ENCODE data around the gene ROM1. TPM values are rescaled to one million over a fixed set of nuclear protein-coding genes. Genes with fewer than 3 reads are reported as not detected.
A peak's percentile ranks its signal among the peaks of the same experiment; 100 is the strongest.

ROM1 gene
- total RNA-seq, 1 experiment from 2014 or later = 1.6 TPM

- peaks cover 34% of the 10 kb centered on the region for H3K4me1 Mint-ChIP-seq (ENCODE audit: low read depth, unreplicated experiment)
- CTCF ChIA-PET = interaction anchor here (0.6 kb wide), 1 partner anchor 40 kb away, joined by 3 read pairs; no protein-coding TSS in a partner anchor
- DNase-seq = peak; percentile 69
- H3K4me3 Mint-ChIP-seq (ENCODE audit: low read depth, unreplicated experiment) = peak overlapping the region; percentile 88
- TF ChIP-seq, protein P1, sequence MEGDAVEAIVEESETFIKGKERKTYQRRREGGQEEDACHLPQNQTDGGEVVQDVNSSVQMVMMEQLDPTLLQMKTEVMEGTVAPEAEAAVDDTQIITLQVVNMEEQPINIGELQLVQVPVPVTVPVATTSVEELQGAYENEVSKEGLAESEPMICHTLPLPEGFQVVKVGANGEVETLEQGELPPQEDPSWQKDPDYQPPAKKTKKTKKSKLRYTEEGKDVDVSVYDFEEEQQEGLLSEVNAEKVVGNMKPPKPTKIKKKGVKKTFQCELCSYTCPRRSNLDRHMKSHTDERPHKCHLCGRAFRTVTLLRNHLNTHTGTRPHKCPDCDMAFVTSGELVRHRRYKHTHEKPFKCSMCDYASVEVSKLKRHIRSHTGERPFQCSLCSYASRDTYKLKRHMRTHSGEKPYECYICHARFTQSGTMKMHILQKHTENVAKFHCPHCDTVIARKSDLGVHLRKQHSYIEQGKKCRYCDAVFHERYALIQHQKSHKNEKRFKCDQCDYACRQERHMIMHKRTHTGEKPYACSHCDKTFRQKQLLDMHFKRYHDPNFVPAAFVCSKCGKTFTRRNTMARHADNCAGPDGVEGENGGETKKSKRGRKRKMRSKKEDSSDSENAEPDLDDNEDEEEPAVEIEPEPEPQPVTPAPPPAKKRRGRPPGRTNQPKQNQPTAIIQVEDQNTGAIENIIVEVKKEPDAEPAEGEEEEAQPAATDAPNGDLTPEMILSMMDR (IDR thresholded peaks at IDR 0.05; ENCODE audit: unreplicated experiment) = no peak
- H3K27me3 Mint-ChIP-seq (ENCODE audit: unreplicated experiment) = no peaks in the 10 kb centered on the region
- peaks cover 83% of the 10 kb centered on the region for H3K36me3 Mint-ChIP-seq (ENCODE audit: insufficient read depth, unreplicated experiment)
- H3K9me3 Mint-ChIP-seq (ENCODE audit: low read depth, unreplicated experiment) = no peaks in the 10 kb centered on the region
- intact Hi-C loops (cut with micrococcal nuclease; ENCODE audit: unreplicated experiment) = no loop called here
- BruUV-seq (replicated peaks) = no TSS peak
- peak overlapping the region; percentile 78 for H3K27ac Mint-ChIP-seq (ENCODE audit: unreplicated experiment)
Measured at GRCh38 chr11:62599069-62599696, 13.9 kb upstream of the ROM1 start.

- intact Hi-C loops (cut with micrococcal nuclease; ENCODE audit: unreplicated experiment) = no loop called here
Measured at GRCh38 chr11:62599901-62600300, 13.2 kb upstream of the ROM1 start.

DNA sequence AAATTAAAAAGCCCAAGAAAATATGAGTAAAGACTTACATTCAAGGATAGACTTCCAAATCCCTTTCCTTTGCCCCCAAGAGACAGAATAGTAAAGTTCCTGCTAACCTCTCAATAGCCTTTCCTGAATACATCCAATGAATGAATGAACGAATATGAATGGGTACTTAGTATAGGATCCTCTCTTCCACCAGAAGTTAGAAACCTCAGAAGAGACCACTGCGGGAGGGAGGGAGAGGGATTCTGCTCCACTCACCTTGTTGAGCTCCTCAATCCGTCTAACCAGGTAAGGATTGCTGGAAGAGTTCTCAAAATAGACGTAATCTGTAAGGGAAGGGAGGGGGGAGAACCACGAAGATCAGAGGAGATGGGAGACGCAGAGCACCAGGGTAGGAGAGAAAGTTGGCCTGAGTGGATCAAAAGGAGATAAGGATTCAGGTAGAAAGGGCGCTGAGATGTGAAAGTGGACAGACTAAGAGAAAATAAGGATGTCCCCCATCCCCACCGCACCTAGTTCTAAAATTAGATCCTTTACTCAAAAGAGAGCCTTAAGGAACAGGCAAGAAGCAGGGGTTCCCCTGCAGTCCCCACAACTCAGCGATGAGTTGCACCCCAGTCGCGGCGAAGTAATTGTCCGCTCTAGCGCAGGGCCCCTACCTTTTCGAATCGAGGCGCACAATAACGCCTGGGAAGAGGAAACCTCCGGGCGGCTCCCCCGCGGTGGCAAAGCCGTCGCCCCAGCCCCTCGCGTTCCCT is 12.5 kb upstream of the ROM1 start:
- peaks cover 80% of the 10 kb centered on the region for H3K36me3 Mint-ChIP-seq (ENCODE audit: insufficient read depth, unreplicated experiment)
- H3K27ac Mint-ChIP-seq (ENCODE audit: unreplicated experiment) = peak overlapping the region; percentile 78
- CTCF ChIA-PET = interaction anchor here (1.1 to 2.1 kb wide), 5 partner anchors 9 to 58 kb away, joined by 3 to 21 read pairs (median 7); partner anchors contain the start of genes B3GAT3 and TUT1
- BruUV-seq (replicated peaks) = no TSS peak
- TF ChIP-seq, protein P1 (IDR thresholded peaks at IDR 0.05; ENCODE audit: unreplicated experiment) = no peak
- no peak for DNase-seq
- H3K27me3 Mint-ChIP-seq (ENCODE audit: unreplicated experiment) = no peaks in the 10 kb centered on the region
- H3K9me3 Mint-ChIP-seq (ENCODE audit: low read depth, unreplicated experiment) = no peaks in the 10 kb centered on the region
- peak overlapping the region; percentile 88 for H3K4me3 Mint-ChIP-seq (ENCODE audit: low read depth, unreplicated experiment)
- intact Hi-C loops (cut with micrococcal nuclease; ENCODE audit: unreplicated experiment) = no loop called here
- peaks cover 35% of the 10 kb centered on the region for H3K4me1 Mint-ChIP-seq (ENCODE audit: low read depth, unreplicated experiment)

More at GRCh38 chr11:62599901-62600300, 13.2 kb upstream of the ROM1 start:
- DNase-seq = no peak
- Mint-ChIP-seq H3K4me1 (ENCODE audit: low read depth, unreplicated experiment) (peaks cover 35% of the 10 kb centered on the region), H3K36me3 (ENCODE audit: insufficient read depth, unreplicated experiment) (peaks cover 80% of the 10 kb centered on the region), H3K9me3 (ENCODE audit: low read depth, unreplicated experiment) (no peaks in the 10 kb centered on the region), H3K27me3 (ENCODE audit: unreplicated experiment) (no peaks in the 10 kb centered on the region), H3K27ac (ENCODE audit: unreplicated experiment) (peak overlapping the region; percentile 78), H3K4me3 (ENCODE audit: low read depth, unreplicated experiment) (peak overlapping the region; percentile 88)
- TF ChIP-seq, protein P1 (IDR thresholded peaks at IDR 0.05; ENCODE audit: unreplicated experiment) = no peak
- TSS peak; percentile 58 for BruUV-seq (replicated peaks)
- CTCF ChIA-PET = interaction anchor here (1.1 to 2.1 kb wide), 2 partner anchors 8 to 22 kb away, joined by 3 to 21 read pairs; partner anchors contain the start of genes B3GAT3 and TUT1

DNA sequence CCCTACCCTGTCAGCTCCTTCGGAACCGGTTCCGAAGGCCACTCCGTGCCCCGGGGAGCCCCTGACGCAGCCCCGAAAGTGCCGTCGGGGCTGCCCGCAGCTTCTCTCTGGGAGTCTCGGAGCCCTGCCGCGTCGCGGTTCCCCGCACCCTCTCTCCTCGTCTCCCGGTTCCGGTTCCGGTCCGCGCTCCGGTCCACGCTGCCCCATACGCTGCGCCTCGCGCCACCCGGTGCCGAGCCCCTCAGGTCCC is 12.0 kb upstream of the ROM1 start:
- Mint-ChIP-seq H3K4me3 (ENCODE audit: low read depth, unreplicated experiment) (peak overlapping the region; percentile 88), H3K27ac (ENCODE audit: unreplicated experiment) (peak overlapping the region; percentile 78), H3K9me3 (ENCODE audit: low read depth, unreplicated experiment) (no peaks in the 10 kb centered on the region), H3K27me3 (ENCODE audit: unreplicated experiment) (no peaks in the 10 kb centered on the region), H3K36me3 (ENCODE audit: insufficient read depth, unreplicated experiment) (peaks cover 78% of the 10 kb centered on the region), H3K4me1 (ENCODE audit: low read depth, unreplicated experiment) (peaks cover 35% of the 10 kb centered on the region)
- no peak for DNase-seq
- intact Hi-C loops (cut with micrococcal nuclease; ENCODE audit: unreplicated experiment) = no loop called here
- TF ChIP-seq, protein P1 (IDR thresholded peaks at IDR 0.05; ENCODE audit: unreplicated experiment) = no peak
- CTCF ChIA-PET = interaction anchor here (0.9 to 2.1 kb wide), 11 partner anchors 9 to 176 kb away, joined by 3 to 21 read pairs (median 3); partner anchors contain the start of genes B3GAT3, C11orf98, CSKMT and TUT1
- no TSS peak for BruUV-seq (replicated peaks)

Measured in Calu3 (cell line).